SKM-1 treated with dmso at 0.1 percent for 144 hours (cell line): ENCODE data around the gene ZNF827.
A peak's percentile ranks its signal among the peaks of the same experiment; 100 is the strongest.

Experiments used
- DNase-seq: peaks from one replicate; lab custom pipeline; 2025; ENCODE audit not compliant: unreplicated experiment; lab: John Stamatoyannopoulos, UW

The ZNF827 gene

DNA sequence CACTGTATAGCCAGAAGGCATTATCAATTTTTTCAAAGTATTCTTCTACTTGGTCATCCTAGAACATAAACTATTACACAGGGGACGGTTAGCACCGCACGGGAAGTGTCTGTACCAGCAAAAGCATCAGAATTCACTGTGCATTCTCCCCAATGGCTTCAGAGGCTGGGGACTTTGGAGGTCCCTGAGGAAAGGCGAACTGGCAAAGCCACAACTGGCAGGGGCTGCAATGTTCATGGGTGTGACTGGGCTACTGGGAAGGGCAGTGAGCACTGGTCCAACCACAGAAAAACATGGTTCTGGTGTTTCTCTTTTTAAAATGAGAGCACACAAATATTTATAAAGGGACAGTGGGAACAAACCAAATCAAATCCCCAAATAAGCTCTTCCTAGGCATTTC lies 175.2 kb downstream of the ZNF827 start:
- DNase-seq: no peak

DNA sequence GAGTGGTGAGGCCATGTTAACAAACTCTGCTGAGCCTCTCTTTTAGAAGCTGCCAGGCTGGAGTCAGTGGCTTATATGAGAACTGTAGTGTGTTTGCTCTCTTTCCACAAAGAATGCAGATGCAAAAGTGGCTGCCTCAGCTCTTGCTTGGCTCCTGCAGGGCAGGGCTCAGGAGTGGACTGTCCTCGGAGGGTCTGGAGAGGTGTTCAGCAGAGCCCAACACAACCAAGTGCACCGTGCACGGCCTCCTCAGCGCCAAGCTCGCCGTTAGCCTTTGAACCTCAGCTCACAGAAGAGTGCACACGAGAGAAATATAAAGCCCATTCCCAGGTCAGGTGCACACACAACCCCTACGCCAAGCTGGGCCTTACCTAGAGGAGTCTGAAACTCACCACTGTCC lies 175.9 kb downstream of the ZNF827 start:
- DNase-seq: no peak

DNA sequence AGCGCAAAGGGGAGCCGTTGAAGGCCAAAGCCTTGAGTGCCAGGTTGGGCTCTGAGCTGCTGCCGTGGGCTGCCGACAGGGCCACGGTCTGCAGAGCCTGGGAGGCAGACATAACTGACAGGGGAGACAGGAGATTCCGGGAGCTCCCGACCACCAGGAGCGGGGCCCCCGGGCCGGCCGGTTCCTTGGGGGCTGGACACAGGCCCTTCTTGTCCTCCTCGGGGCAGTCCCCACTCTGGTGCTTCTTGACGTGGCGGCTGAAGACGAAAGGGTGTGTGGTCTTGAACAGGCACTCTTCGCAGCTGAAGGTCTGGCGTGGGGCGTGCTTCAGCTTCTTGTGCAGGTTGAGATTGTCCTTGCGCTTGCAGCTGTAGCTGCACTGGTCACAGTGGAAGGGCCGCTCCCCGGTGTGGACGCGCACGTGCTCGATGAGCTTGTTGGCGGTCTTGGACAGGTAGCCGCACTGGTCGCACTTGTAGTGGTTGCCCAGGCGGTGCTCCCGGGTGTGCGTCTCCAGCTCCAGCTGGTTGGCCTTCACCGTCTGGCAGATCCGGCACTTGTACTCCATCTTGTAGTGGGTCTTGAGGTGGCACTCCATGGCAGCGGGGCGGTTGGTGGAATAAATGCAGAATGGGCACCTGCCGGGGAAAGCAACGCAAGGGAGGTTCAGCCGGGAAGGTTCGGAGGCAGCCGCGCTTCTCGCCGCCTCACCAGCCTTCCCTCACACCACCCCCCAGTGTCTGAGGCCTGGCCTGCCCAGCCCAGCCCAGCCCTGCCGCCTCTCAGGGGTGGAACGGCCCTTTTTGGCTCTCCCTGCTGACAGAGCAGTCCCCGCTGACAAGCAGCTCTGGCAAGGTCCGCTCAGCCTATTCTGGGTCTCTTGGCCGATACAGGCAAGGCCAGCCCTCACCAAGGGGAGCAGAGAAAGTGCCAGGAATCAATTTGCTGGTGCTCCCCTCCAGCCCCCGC lies 177.4 kb downstream of the ZNF827 start:
- DNase-seq: no peak

DNA sequence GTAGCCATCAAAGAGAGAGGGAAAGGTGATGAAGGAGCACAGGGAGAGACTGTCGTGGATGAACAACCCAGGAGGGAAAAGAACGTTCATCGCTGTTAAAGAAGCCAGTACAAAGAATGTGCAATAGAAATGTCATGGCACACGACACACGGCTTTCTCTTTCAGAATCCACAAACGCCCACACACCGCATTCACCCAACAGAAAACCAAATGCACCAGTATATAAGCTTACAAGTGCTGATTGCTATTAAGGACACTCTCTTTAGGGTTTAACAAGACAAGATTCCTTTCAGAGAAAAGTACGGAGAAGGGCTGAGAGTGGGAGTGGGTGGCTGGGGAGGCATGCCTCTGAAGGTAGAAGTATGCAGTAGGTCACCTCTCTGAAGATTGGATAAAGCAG lies 178.4 kb downstream of the ZNF827 start:
- no peak for DNase-seq

DNA sequence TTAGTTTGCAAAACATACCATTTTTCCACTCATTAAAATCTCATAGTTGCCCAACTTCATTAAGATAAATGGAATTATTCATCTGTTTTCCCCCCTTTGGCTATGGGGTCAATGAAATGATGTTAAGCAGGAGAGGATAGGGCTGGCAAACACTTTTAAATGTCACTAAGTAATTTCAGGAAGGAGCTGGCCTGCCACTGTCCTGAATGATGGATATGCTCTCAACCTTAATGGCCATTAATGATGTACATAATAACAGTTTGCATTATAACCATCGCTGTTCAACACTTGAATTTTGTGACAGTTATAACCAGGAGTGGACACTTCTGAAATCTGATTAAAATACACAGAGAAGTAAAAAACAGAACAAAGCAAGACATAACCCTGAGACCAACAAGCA lies 181.4 kb downstream of the ZNF827 start:
- DNase-seq: no peak

DNA sequence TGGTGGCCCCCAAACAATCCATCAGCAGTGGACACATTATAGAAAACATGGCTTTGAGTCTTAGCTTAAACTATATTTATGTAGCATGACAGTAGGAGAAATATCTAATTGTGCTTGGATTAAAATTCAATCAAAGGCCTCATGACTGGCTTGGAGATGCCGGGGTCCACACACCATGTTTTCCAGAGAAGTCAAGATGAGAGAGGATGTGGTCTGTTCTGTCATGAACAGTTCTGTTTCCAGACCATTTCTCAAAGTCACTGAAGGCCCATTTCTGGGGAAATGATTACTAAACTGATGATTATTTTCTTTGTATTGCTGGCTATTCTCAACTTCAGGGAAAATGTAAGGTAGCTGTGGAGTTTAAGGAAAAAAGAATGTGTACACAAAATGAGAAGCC lies 182.4 kb downstream of the ZNF827 start:
- DNase-seq: no peak

DNA sequence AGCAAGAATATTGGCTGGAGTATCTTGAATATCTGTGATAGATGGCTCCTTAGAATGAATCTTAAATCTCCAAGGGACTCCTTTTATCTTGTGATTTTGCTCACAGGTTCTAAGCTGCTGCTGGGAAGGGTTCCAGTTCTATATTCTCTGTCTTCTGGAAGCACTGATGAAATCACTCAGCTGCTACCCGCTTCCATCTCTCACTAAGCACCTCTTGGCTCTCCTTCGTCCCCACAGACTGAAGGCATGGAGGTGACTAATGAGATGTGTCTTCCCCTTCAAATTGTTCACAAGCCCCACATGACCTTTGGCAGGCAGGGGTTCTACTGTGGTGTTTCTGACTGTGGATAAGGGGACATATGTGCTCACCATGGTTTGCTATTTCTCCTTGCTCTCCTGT lies 182.8 kb downstream of the ZNF827 start:
- no peak for DNase-seq

DNA sequence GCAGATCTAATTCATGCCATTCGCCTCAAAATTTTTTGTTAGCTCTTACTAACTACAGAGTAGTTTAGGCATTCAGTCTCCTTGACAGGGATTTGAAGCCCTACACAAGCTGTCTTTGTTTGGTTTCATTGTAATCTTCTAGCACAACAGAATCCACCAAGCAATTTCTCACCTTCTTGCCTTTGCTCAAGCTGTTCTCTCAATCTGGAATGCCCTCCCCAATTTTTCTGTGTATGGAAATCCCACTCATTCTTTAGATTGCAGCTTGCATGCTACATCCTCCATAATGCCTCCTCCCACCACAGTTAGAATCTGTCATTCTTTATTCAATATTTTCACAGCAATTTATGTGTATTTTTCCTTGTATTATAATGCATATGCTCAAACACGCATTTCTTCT lies 195.0 kb downstream of the ZNF827 start:
- no peak for DNase-seq

DNA sequence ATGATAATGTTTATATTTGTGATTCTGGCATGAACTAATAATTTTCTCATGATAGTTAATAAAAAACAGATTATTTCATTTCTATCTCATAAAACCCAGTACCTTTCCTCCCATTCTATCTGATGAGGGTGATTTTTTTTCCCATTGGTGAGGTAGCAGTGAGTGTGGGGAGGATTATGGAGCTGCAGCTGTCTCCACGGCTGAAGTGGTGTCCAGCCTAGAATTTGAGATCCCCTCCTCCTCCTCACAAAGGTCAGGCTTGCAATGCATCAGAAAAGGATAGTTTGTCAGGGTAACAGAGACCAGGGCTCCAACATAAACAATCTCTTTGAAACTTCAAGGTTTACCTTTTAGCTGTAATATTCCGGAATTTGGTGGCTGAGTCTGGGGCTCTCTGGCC lies 197.8 kb downstream of the ZNF827 start:
- DNase-seq: no peak

DNA sequence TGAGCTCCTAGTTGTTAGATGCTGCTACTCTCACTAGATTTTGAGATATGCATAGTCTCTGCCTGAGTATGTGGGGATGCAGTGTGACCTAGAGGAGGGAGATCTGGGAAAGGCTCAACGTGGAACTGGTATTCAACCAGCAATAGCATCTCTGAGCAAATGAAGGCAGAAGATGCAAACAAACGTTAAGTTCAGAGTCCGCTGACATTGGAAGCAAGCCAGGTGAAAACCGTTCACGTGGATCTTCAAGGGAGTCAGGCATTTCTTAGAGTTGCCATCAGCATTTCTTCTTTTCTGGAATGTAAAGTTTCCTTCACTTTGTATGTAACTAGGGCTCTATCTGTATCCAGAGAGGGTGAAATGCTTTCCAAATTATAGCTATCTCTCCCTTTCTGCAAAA lies 198.8 kb downstream of the ZNF827 start:
- no peak for DNase-seq

DNA sequence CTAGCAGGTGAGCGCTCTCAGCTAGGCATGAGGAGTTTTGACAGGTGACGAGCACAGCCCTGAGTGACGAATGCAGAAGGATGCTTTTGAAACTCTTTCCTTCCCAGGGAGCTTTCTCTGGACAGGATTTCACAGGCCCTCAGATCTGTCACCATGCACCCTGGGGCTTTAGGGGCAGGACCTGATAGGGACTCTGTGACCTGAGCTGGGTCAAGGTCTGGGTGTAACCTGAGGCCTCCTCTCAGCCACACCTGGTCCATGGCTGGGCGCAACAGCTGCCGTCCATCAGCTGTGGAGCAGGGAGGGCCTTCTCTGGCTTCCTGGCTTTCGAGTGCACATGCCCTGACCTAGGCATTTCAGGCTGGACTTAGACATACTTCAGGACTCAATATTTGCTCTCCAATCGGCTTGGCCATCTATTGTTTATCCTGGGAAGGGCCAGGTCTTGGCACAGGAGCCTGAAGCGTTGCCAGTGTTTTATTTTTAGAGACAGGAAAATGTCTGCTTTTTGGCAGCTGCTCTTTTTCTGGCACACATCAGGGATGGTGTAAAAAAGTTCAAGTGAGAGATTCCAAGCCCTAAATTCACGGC lies 202.3 kb downstream of the ZNF827 start:
- no peak for DNase-seq

DNA sequence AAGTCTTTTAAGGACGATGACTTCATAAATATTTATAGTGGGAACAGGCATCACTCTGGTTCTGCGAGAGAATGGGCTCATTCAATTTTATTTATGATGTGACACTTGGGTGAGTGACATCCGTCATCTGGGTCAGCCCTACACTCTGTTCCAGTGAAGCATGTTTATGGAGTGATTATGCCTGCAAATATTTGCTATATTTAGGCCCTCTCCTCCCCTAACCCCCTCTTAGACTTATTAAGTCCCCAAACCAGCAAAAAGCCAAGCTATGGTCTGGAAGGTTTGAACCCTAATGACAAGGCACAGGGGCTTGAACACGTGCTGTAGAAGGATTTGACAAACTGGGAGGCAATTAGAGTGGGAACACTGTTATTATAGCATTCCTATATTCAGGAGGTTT lies 202.8 kb downstream of the ZNF827 start:
- no peak for DNase-seq

DNA sequence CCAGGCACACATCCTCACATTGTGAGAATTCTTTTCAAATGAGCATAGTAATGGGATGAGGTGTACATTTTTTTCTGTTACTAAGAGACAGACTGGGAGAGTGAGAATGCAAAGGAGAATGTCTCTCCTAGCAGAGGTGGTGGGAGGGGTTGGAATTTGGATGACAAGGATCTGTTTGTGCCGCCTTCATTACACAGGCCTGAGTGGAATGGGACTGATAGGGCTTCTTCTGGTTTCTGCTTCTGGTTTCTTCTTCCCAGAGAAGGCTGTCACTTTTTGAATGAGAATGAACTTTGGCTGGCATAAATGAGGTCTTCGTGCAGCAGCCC lies 203.3 kb downstream of the ZNF827 start:
- no peak for DNase-seq

DNA sequence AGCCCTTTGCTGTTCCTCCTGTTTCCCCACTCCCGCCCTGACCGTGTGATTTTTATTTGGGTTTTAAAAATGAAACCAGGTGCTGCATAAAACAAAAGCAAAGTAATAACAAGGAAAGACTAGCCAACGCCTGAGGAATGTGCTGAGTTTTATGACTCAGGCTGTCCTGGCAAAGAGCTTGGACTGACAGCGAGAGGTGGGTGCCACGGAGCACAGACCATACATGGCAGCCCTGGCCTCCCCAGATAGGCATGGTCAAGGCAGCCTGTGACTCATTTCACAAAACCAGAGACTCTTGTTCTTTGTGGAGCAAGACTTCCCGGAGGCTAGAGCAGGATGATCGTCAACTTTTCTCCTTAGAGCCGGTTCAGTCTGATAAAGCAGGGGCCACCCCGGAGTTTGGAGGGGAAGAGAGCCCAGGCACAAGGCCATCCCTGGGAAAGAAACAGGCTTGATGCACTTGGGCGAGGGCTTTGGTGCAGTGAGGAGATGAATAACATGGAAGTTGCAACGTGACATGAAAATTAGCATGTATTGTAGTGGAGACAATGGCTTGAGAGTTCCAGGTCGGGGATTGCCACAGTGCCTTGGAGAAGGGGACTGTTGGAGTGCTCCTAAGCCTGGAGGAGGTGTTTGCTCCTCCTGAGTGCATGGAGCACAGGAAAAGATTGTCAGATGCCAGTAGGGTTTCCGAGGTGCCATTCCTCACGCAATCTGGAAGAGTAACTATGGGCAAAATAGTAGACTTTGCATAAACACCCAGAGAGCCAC lies 203.9 kb downstream of the ZNF827 start:
- no peak for DNase-seq

DNA sequence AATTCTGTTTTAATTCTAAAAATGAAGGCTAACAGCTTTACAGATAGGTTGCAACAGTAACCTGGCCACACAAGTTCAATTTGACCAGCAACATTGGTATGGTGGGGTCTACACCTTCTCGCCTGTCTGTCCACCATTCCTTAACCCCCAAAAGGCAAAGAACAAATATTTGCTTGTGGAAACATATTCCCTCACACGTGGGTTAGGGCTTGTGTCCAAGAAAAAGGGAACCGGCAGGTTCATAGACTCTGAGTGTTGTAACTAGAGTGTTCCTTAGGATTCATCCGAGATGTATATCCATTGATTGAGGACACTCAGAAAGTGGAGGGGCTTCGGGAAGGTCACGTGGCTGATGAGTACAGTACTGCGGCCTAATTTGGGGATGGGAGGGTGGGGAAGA lies 204.6 kb downstream of the ZNF827 start:
- DNase-seq: no peak

DNA sequence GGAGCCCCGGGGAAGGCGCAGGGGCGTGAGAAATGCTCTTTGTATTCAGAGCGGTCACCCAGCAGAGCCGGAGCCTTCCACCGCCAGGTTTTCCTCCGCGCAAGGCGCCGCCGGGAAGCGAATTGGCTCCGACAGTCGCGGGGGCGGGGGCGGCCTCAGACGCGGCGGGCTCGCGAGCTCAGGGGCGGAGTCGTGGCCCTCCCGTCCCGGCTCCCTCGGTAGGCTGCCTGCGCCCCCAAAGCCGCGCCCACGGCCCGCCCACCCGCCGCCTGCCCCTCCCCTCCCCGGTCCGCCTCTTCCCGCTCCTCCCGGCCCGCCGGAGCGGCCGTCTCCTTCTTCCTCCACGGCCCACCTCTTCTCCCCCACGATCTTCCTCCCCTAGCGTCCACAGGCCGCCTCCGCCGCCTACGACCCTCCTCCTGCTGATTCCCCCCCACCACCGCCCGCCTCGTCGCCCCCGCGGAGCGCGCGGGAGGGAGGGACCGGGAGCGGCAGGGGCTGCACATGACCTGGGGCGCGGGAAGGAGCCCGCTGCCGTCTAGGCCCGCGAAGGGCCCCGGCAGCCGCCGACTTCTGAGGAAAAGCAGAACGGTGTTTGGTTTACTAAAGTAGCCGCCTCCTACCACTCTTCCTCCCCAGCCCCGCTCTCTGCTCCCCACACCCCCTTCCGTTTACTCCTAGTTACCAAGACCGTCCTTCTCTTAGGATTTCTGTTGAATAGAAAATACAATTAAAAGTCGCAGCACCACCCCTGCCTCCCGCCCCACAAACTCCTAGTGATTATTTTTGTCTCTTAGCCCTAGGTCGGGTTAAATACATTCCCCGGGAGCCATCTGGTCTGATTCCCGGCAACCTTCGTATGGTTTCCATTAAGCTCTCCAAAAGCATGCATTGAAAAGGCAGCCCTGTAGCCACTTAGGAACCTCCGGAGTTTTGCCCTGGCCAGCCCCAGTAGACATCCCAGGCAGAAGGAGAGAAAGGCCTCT lies 205.4 kb downstream of the ZNF827 start:
- peak; percentile 67 for DNase-seq

DNA sequence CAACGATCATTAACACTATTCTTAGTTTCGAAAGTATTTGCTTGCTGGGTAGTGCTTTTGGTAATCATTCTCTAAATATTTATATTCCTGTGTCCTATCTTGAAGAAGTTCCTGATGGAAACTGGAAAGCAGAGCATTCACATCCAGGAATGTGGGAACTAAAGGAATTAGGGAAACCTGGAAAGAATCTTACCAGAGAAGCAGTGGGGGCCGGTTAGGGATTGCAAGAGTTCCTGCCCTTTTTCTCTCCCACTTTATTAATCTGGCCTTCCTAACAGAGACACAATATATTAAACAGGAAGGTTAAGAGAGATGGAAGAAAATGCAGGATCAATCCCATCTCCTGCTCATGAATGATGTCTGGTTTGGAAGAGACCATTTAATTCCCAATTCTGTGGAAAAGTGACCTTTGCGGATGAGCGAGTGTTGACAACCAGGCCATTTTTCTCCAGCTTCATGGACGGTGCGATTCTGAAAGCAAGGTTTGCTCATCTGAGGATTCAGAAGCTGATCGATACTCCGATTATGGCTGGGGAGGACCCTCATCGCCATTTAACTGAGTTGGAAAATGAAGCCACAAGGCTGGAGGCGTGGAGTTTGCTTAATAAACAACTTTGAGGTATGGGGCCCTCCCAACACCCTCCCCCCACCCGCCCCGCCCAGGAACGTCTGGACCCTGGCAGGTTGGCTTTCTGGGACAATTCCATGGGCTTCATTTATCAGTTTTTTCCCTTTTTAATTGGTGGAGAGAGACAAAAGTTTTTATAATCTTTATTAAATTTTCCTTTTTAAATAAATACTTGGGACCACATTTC lies 206.4 kb downstream of the ZNF827 start:
- no peak for DNase-seq

DNA sequence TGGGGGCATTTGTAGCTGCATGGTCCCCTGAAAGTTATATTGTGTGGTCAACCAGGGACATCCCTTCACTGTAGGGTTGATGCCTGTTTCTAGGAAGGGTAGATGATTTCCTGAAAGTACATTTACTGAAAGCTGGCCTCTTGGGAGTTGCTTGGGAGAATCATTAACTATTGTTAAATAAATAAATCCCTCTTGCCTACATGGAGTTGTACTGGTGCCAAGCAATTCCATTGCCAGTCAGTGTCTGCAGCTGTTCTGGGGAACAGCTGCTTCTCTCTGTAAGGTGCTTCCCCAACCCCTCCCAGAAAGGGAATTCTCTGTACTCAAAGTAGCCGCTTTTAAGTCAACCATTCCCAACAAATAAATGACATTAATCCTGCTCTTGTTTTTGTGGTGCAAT lies 207.6 kb downstream of the ZNF827 start:
- no peak for DNase-seq

DNA sequence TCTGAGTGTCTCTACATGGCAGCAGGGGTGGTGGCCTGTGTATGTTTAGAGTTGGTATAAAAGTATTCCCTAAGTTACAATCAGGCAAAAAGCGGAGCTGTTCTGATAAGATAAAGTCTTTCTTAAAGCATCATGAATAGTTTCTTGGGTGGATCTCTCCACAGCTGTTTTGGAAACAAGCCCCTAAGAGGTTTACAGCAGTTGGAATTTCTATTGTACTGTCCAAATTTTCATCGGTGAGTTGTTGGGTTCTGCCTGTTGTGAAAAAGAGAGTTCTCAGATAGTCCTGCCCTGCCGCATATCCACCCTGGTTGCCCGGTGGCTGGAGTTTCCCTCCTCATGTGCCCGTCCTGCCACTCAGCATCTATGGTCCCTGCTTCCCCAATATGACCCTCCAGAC lies 208.6 kb downstream of the ZNF827 start:
- no peak for DNase-seq

DNA sequence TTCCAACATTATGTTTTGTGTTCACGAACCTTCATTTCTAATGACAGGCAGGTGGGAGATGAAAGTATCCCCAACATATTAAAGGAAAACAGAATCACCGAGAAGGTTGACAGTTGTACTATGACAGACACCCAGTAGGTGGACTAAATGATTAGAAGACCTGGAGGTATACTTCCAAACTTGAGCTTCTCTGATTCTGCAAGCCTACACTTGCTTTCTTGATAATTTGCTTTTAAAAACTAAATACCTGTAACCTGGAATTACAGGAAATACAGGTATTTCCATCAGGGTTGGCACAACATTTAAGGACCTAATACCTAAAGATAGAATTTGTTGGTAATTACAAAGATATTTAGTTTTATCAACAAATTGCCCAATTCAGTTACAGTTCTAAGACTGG lies 215.3 kb downstream of the ZNF827 start:
- DNase-seq: no peak
